ENCODE measurements around the gene TFE3.

The TFE3 gene

GRCh38 chrX:48992341-48992740, 50.8 kb downstream of the TFE3 start:
- H4K20me1 ChIP-seq (ENCODE audit: control insufficient read depth, insufficient read depth, low read depth, low read length): no peaks in the 10 kb centered on the region
- H3K9me3 ChIP-seq (ENCODE audit: control insufficient read depth, insufficient read depth, low read length): no peaks in the 10 kb centered on the region
- H3F3A ChIP-seq (ENCODE audit: control insufficient read depth, insufficient read depth): no peaks in the 10 kb centered on the region
- no peak overlapping the region for H3K4me2 ChIP-seq (ENCODE audit: low read length)
- no peaks in the 10 kb centered on the region for H3K79me2 ChIP-seq (ENCODE audit: control insufficient read depth, low read length)
- no peak for TF ChIP-seq EZH2phosphoT487 (IDR thresholded peaks at IDR 0.05; ENCODE audit: borderline replicate concordance, low read length)
- TF ChIP-seq CTCF (IDR thresholded peaks at IDR 0.05; ENCODE audit: low read depth, low read length, poor library complexity, severe bottlenecking): no peak
- no peaks in the 10 kb centered on the region for H3K27me3 ChIP-seq (ENCODE audit: control insufficient read depth, low read length)
- H3K4me3 ChIP-seq (ENCODE audit: low read length): no peak overlapping the region
- no peaks in the 10 kb centered on the region for H3K9me2 ChIP-seq (replicated peaks; ENCODE audit: control insufficient read depth, low read length)
- H3K27ac ChIP-seq (ENCODE audit: low read depth, low read length): no peak overlapping the region
- no peaks in the 10 kb centered on the region for H3K4me1 ChIP-seq (ENCODE audit: control insufficient read depth, low read length)
- peaks cover 41% of the 10 kb centered on the region for H3K36me3 ChIP-seq (ENCODE audit: control insufficient read depth, low read length)

- peaks cover 25% of the 10 kb centered on the region for H3K36me3 ChIP-seq (ENCODE audit: control insufficient read depth, low read length)
- TF ChIP-seq CTCF (IDR thresholded peaks at IDR 0.05; ENCODE audit: low read depth, low read length, poor library complexity, severe bottlenecking) (no peak), EZH2phosphoT487 (IDR thresholded peaks at IDR 0.05; ENCODE audit: borderline replicate concordance, low read length) (no peak)
- no peaks in the 10 kb centered on the region for H3K79me2 ChIP-seq (ENCODE audit: control insufficient read depth, low read length)
- H3K4me2 ChIP-seq (ENCODE audit: low read length): no peak overlapping the region
- no peaks in the 10 kb centered on the region for H3K4me1 ChIP-seq (ENCODE audit: control insufficient read depth, low read length)
- H3K9me3 ChIP-seq (ENCODE audit: control insufficient read depth, insufficient read depth, low read length): no peaks in the 10 kb centered on the region
- no peaks in the 10 kb centered on the region for H3K9me2 ChIP-seq (replicated peaks; ENCODE audit: control insufficient read depth, low read length)
- no peaks in the 10 kb centered on the region for H4K20me1 ChIP-seq (ENCODE audit: control insufficient read depth, insufficient read depth, low read depth, low read length)
- no peak overlapping the region for H3K4me3 ChIP-seq (ENCODE audit: low read length)
- no peaks in the 10 kb centered on the region for H3K27me3 ChIP-seq (ENCODE audit: control insufficient read depth, low read length)
- H3F3A ChIP-seq (ENCODE audit: control insufficient read depth, insufficient read depth): no peaks in the 10 kb centered on the region
- no peak overlapping the region for H3K27ac ChIP-seq (ENCODE audit: low read depth, low read length)
These were observed 53.7 kb downstream of the TFE3 start for GRCh38 chrX:48989483-48989882.

- no peaks in the 10 kb centered on the region for H3K4me1 ChIP-seq (ENCODE audit: control insufficient read depth, low read length)
- no peak overlapping the region for H3K4me2 ChIP-seq (ENCODE audit: low read length)
- no peaks in the 10 kb centered on the region for H3K79me2 ChIP-seq (ENCODE audit: control insufficient read depth, low read length)
- TF ChIP-seq CTCF (IDR thresholded peaks at IDR 0.05; ENCODE audit: low read depth, low read length, poor library complexity, severe bottlenecking) (no peak), EZH2phosphoT487 (IDR thresholded peaks at IDR 0.05; ENCODE audit: borderline replicate concordance, low read length) (no peak)
- H3F3A ChIP-seq (ENCODE audit: control insufficient read depth, insufficient read depth): no peaks in the 10 kb centered on the region
- no peaks in the 10 kb centered on the region for H4K20me1 ChIP-seq (ENCODE audit: control insufficient read depth, insufficient read depth, low read depth, low read length)
- no peaks in the 10 kb centered on the region for H3K9me3 ChIP-seq (ENCODE audit: control insufficient read depth, insufficient read depth, low read length)
- no peak overlapping the region for H3K4me3 ChIP-seq (ENCODE audit: low read length)
- H3K9me2 ChIP-seq (replicated peaks; ENCODE audit: control insufficient read depth, low read length): no peaks in the 10 kb centered on the region
- peaks cover 36% of the 10 kb centered on the region for H3K36me3 ChIP-seq (ENCODE audit: control insufficient read depth, low read length)
- no peak overlapping the region for H3K27ac ChIP-seq (ENCODE audit: low read depth, low read length)
- no peaks in the 10 kb centered on the region for H3K27me3 ChIP-seq (ENCODE audit: control insufficient read depth, low read length)
These were observed 59.3 kb downstream of the TFE3 start for GRCh38 chrX:48983896-48984295.

GRCh38 chrX:48983081-48983480, 60.1 kb downstream of the TFE3 start:
- Histone ChIP-seq H3K27me3 (ENCODE audit: control insufficient read depth, low read length) (no peaks in the 10 kb centered on the region), H3K4me3 (ENCODE audit: low read length) (no peak overlapping the region), H4K20me1 (ENCODE audit: control insufficient read depth, insufficient read depth, low read depth, low read length) (no peaks in the 10 kb centered on the region), H3K9me2 (replicated peaks; ENCODE audit: control insufficient read depth, low read length) (no peaks in the 10 kb centered on the region), H3K4me2 (ENCODE audit: low read length) (no peak overlapping the region), H3F3A (ENCODE audit: control insufficient read depth, insufficient read depth) (no peaks in the 10 kb centered on the region), H3K27ac (ENCODE audit: low read depth, low read length) (no peak overlapping the region), H3K9me3 (ENCODE audit: control insufficient read depth, insufficient read depth, low read length) (no peaks in the 10 kb centered on the region), H3K36me3 (ENCODE audit: control insufficient read depth, low read length) (peaks cover 38% of the 10 kb centered on the region), H3K4me1 (ENCODE audit: control insufficient read depth, low read length) (no peaks in the 10 kb centered on the region), H3K79me2 (ENCODE audit: control insufficient read depth, low read length) (no peaks in the 10 kb centered on the region)
- TF ChIP-seq CTCF (IDR thresholded peaks at IDR 0.05; ENCODE audit: low read depth, low read length, poor library complexity, severe bottlenecking): no peak
- no peak for TF ChIP-seq EZH2phosphoT487 (IDR thresholded peaks at IDR 0.05; ENCODE audit: borderline replicate concordance, low read length)

Data from DOHH2 (cell line).